CD14-positive monocyte (primary cell): ENCODE data around the gene CSPG5. TPM values are rescaled to one million over a fixed set of nuclear protein-coding genes. Genes with fewer than 3 reads are reported as not detected.

Experiments
- DNase-seq, 3 donors: peaks; one replicate each; pipeline ENCODE4 v3.0.0-alpha.2; 2011 to 2022
- H2AFZ ChIP-seq: 2 replicates; pipeline ENCODE4 v1.6.0; 2012; ENCODE audit warnings: mild to moderate bottlenecking, low read depth, low read length, inconsistent platforms; ENCODE audit not compliant: insufficient read depth, poor library complexity, severe bottlenecking
- H3K27ac ChIP-seq, 2 donors: 1 replicate in 1 of 2; 2 replicates in 1 of 2; pipeline ENCODE4 v1.5.1; 2012 to 2013; ENCODE audit warnings: low read length in 2 of 2, control low read depth in 1 of 2, inconsistent platforms in 1 of 2, low read depth in 1 of 2, mild to moderate bottlenecking in 1 of 2
- H3K27me3 ChIP-seq, 2 donors: one replicate each; pipeline versions ENCODE4 v1.6.0 to v1.6.1; 2011 to 2013; ENCODE audit warnings: low read length in 2 of 2; ENCODE audit not compliant: control insufficient read depth in 2 of 2, insufficient read depth in 2 of 2
- H3K36me3 ChIP-seq, 2 donors: replicated peaks in 1 of 2; 1 replicate in 1 of 2; 2 replicates in 1 of 2; pipeline versions ENCODE4 v1.5.1 to v1.6.1; 2012 to 2013; ENCODE audit warnings: low read length in 2 of 2, control low read depth in 1 of 2, inconsistent platforms in 1 of 2, mild to moderate bottlenecking in 1 of 2; ENCODE audit not compliant: insufficient read depth in 2 of 2, control insufficient read depth in 1 of 2
- H3K4me1 ChIP-seq, 2 donors: 1 replicate in 1 of 2; 2 replicates in 1 of 2; pipeline versions ENCODE4 v1.5.1 to v1.6.1; 2012 to 2013; ENCODE audit warnings: low read length in 2 of 2, control low read depth in 1 of 2, inconsistent platforms in 1 of 2, mild to moderate bottlenecking in 1 of 2, moderate library complexity in 1 of 2; ENCODE audit not compliant: insufficient read depth in 2 of 2, control insufficient read depth in 1 of 2
- H3K4me2 ChIP-seq: replicated peaks from 2 replicates; pipeline ENCODE3; 2012; ENCODE audit warnings: low read length, moderate library complexity, mild to moderate bottlenecking; ENCODE audit not compliant: poor library complexity, severe bottlenecking; ENCODE audit errors: extremely low read depth
- H3K4me3 ChIP-seq, 3 experiments: fragments of 200-600 bp in 1 of 3; sonication (generic) in 1 of 3; replicated peaks in 1 of 3; 1 replicate in 2 of 3; 2 replicates in 1 of 3; pipeline ENCODE4 v1.5.1; 2011 to 2013; ENCODE audit warnings: low read length in 3 of 3, mild to moderate bottlenecking in 3 of 3, control low read depth in 2 of 3, low read depth in 2 of 3, inconsistent platforms in 1 of 3, moderate library complexity in 1 of 3
- H3K79me2 ChIP-seq: 2 replicates; pipeline ENCODE4 v1.6.0; 2012; ENCODE audit warnings: mild to moderate bottlenecking, control low read depth, inconsistent platforms, low read length, moderate library complexity; ENCODE audit not compliant: insufficient read depth
- H3K9ac ChIP-seq: 2 replicates; pipeline ENCODE4 v1.6.0; 2017; ENCODE audit warnings: low read length, mild to moderate bottlenecking; ENCODE audit not compliant: insufficient read depth, poor library complexity, severe bottlenecking
- H3K9me3 ChIP-seq, 2 donors: replicated peaks in 1 of 2; 1 replicate in 1 of 2; 2 replicates in 1 of 2; pipeline versions ENCODE4 v1.5.1 to v1.6.1; 2012 to 2013; ENCODE audit warnings: low read length in 2 of 2, control low read depth in 1 of 2; ENCODE audit not compliant: control insufficient read depth in 1 of 2, insufficient read depth in 1 of 2
- H4K20me1 ChIP-seq: 2 replicates; pipeline ENCODE4 v1.6.0; 2012; ENCODE audit warnings: mild to moderate bottlenecking, low read length, control low read depth, moderate library complexity; ENCODE audit not compliant: insufficient read depth
- H3K27ac Mint-ChIP-seq, 7 donors: one replicate each; pipeline ENCODE4 v1.8.0; 2020; ENCODE audit warnings: mild to moderate bottlenecking in 7 of 7, mixed read lengths in 7 of 7, moderate library complexity in 6 of 7, inconsistent platforms in 2 of 7
- H3K27me3 Mint-ChIP-seq, 3 donors: one replicate each; pipeline ENCODE4 v1.8.0; 2021 to 2022; ENCODE audit warnings: low read depth in 3 of 3, mild to moderate bottlenecking in 3 of 3, mixed read lengths in 3 of 3, moderate library complexity in 3 of 3, inconsistent platforms in 1 of 3
- H3K36me3 Mint-ChIP-seq, 2 donors: one replicate each; pipeline ENCODE4 v1.8.0; 2020; ENCODE audit warnings: mixed read lengths in 2 of 2, inconsistent platforms in 1 of 2, mild to moderate bottlenecking in 1 of 2
- H3K4me1 Mint-ChIP-seq: one replicate; pipeline ENCODE4 v1.8.0; 2020; ENCODE audit warnings: mild to moderate bottlenecking, mixed read lengths
- H3K4me3 Mint-ChIP-seq, 2 donors: one replicate each; pipeline ENCODE4 v1.8.0; 2020; ENCODE audit warnings: mild to moderate bottlenecking in 2 of 2, mixed read lengths in 2 of 2, moderate library complexity in 1 of 2
- H3K9me3 Mint-ChIP-seq, 7 donors: one replicate each; pipeline ENCODE4 v1.8.0; 2020 to 2022; ENCODE audit warnings: mixed read lengths in 7 of 7, mild to moderate bottlenecking in 6 of 7, moderate library complexity in 6 of 7, inconsistent platforms in 2 of 7
- WGBS: methylation state at CpG from one replicate; pipeline ENCODE4 v1.1.5; 2013; ENCODE audit warnings: missing lambda C conversion rate; ENCODE audit not compliant: insufficient coverage; 5-methylcytosine and 5-hydroxymethylcytosine counted together
- intact Hi-C, 2 donors: fragments of 100-400 bp; cut with micrococcal nuclease; formaldehyde crosslinking; loops; one replicate each; pipeline versions ENCODE4 v1.15.0 to v1.15.1; 2023
- polyA plus RNA-seq, 3 donors: library from polyadenylated mRNA; depleted of rRNA in 1 of 3; unstranded in 2 of 3; stranded (reverse) in 1 of 3; fragments of 300-500 nt in 2 of 3; fragments of >200 nt in 1 of 3; fragmentation: Illumina TruSeq in 2 of 3; gene quantifications; 1 replicate in 2 of 3; 2 replicates in 1 of 3; pipeline ENCODE4 v1.2.3, GENCODE V29; 2012 to 2021
- TF ChIP-seq, protein P1 (sequence below): fragments of 200-600 bp; IDR thresholded peaks from one replicate; pipeline ENCODE4 v1.8.0; 2022; ENCODE audit warnings: antibody characterized with exemption, mild to moderate bottlenecking

CSPG5 gene
- polyA plus RNA-seq, 3 donors: not detected

DNA sequence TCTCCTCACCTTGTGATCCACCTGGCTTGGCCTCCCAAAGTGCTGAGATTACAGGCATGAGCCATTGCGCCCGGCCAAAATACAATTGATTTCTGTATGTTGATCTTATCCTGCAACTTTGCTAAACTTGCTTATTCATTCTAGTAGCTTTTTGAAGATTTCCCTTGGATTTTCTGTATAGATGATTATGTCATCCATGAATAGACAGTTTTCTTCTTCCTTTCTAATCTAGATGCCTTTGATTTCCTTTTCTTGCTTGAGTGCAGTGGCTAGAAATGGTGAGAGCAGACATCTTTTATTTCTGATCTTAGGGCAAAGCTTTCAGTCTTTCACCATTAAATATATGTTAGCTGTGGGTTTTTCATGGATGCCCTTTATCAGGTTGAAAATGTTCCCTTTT, 60.7 kb downstream of the CSPG5 start:
- H3K4me1 ChIP-seq: peaks cover 8% of the 10 kb centered on the region in 2 donors
- no peaks in the 10 kb centered on the region for H3K36me3 Mint-ChIP-seq
- H3K27ac ChIP-seq: no peak overlapping the region
- H3K27ac Mint-ChIP-seq: no peak overlapping the region
- no peaks in the 10 kb centered on the region for H3K9me3 ChIP-seq
- TF ChIP-seq, protein P1, sequence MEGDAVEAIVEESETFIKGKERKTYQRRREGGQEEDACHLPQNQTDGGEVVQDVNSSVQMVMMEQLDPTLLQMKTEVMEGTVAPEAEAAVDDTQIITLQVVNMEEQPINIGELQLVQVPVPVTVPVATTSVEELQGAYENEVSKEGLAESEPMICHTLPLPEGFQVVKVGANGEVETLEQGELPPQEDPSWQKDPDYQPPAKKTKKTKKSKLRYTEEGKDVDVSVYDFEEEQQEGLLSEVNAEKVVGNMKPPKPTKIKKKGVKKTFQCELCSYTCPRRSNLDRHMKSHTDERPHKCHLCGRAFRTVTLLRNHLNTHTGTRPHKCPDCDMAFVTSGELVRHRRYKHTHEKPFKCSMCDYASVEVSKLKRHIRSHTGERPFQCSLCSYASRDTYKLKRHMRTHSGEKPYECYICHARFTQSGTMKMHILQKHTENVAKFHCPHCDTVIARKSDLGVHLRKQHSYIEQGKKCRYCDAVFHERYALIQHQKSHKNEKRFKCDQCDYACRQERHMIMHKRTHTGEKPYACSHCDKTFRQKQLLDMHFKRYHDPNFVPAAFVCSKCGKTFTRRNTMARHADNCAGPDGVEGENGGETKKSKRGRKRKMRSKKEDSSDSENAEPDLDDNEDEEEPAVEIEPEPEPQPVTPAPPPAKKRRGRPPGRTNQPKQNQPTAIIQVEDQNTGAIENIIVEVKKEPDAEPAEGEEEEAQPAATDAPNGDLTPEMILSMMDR: no peak
- H3K27me3 Mint-ChIP-seq: peaks cover 2 to 5% (median 2%) of the 10 kb centered on the region in 3 donors
- H3K27me3 ChIP-seq: no peaks in the 10 kb centered on the region
- H3K79me2 ChIP-seq: peaks cover 2% of the 10 kb centered on the region
- no peak for DNase-seq
- peak overlapping the region; percentile 41 for H2AFZ ChIP-seq
- 100% methylated on average over 2 of the region's 2 CpGs for whole genome bisulfite sequencing
- H3K9me3 Mint-ChIP-seq: peaks cover 0 to 2% (median 0%) of the 10 kb centered on the region in 7 donors
- H3K4me3 ChIP-seq: no peak overlapping the region
- peaks cover 15% of the 10 kb centered on the region for H3K4me1 Mint-ChIP-seq
- no peaks in the 10 kb centered on the region for H4K20me1 ChIP-seq
- no peak overlapping the region for H3K4me2 ChIP-seq
- H3K9ac ChIP-seq: no peak overlapping the region
- no peak overlapping the region for H3K4me3 Mint-ChIP-seq
- intact Hi-C loops: no loop called here
- H3K36me3 ChIP-seq: no peaks in the 10 kb centered on the region

DNA sequence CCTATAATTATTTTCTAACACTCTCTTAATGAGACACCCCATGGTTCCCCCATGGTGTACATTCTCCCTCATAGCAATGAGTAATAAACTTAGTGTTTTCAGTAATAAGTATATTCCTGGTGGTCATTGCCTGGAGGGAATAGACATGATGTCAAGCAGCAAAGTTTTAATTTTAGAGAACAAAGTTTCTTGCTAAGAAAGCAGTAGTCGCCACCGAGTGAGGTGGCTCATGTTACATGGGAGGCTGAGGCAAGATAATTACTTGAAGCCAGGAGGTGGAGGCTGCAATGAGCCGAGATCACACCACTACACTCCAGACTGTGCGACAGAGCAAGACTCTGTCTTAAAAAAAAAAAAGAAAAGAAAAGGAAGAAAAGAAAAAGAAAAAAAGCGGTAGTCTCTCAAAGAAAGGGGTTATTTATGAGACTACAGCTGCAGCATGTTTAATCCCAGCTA, 62.8 kb downstream of the CSPG5 start:
- Mint-ChIP-seq H3K27ac (no peak overlapping the region), H3K4me3 (no peak overlapping the region), H3K9me3 (peaks cover 0 to 2% (median 0%) of the 10 kb centered on the region in 7 donors), H3K27me3 (peaks cover 0 to 2% (median 2%) of the 10 kb centered on the region in 3 donors), H3K36me3 (no peaks in the 10 kb centered on the region), H3K4me1 (peaks cover 22% of the 10 kb centered on the region)
- intact Hi-C loops: no loop called here
- peaks cover 8 to 10% of the 10 kb centered on the region in 2 donors for H3K4me1 ChIP-seq
- H3K4me2 ChIP-seq: no peak overlapping the region
- no CpG with 5 or more reads among the region's 5 CpGs for WGBS
- no peaks in the 10 kb centered on the region for H3K9me3 ChIP-seq
- no peak overlapping the region for H3K9ac ChIP-seq
- peaks cover 22% of the 10 kb centered on the region for H3K79me2 ChIP-seq
- H3K27me3 ChIP-seq: no peaks in the 10 kb centered on the region
- no peak for DNase-seq
- no peaks in the 10 kb centered on the region for H4K20me1 ChIP-seq
- TF ChIP-seq, protein P1: no peak
- peaks cover 0 to 2% of the 10 kb centered on the region in 2 donors for H3K36me3 ChIP-seq
- H3K4me3 ChIP-seq: no peak overlapping the region
- no peak overlapping the region for H3K27ac ChIP-seq
- H2AFZ ChIP-seq: peak overlapping the region; percentile 37
